AG04450 (cell line): ENCODE measurements around the gene BRWD1. TPM values are rescaled to one million over a fixed set of nuclear protein-coding genes. Genes with fewer than 3 reads are reported as not detected.

Source experiments
- CTCF ChIA-PET: fragments of 300-600, 350-600 bp; formaldehyde crosslinking; extraction: SDS; loops from one replicate; lab custom pipeline; 2022; ENCODE audit warnings: antibody characterized with exemption, inconsistent platforms; lab: Charles Lee
- POLR2A ChIA-PET: fragments of 350-600 bp; formaldehyde crosslinking; extraction: SDS; loops from one replicate; lab custom pipeline; 2021; ENCODE audit warnings: antibody characterized with exemption, inconsistent platforms; lab: Yijun Ruan, JAX
- DNase-seq: peaks from one replicate; pipeline ENCODE4 v3.0.0-alpha.2; 2011; ENCODE audit warnings: low read depth, low spot score
- H3K27ac ChIP-seq: one replicate; pipeline ENCODE4 v1.5.1; 2012; ENCODE audit warnings: low read depth, low read length, control low read depth
- H3K27me3 ChIP-seq: one replicate; pipeline ENCODE4 v1.6.0; 2012; ENCODE audit warnings: low read length; ENCODE audit not compliant: control insufficient read depth, insufficient read depth
- H3K4me3 ChIP-seq: 2 replicates; pipeline ENCODE4 v1.5.1; 2011; ENCODE audit warnings: mild to moderate bottlenecking, low read depth, low read length, control low read depth
- H3K9me3 ChIP-seq: 2 replicates; pipeline ENCODE4 v1.5.1; 2012; ENCODE audit warnings: low read length; ENCODE audit not compliant: control insufficient read depth, insufficient read depth
- CTCF ChIP-seq: IDR thresholded peaks from 2 replicates; pipeline ENCODE4 v1.5.1; 2011; ENCODE audit warnings: low read depth, low read length, control low read depth, inconsistent platforms
- polyA plus RNA-seq: library from polyadenylated mRNA; depleted of rRNA; stranded (reverse); fragments of >200 nt; gene quantifications from 2 replicates; pipeline ENCODE4 v1.2.3, GENCODE V29; 2011

Gene BRWD1
- polyA plus RNA-seq, 1 experiment: 19.7 TPM

- no peak for TF ChIP-seq CTCF
- CTCF ChIA-PET: no interaction called here
- Histone ChIP-seq H3K27me3 (no peaks in the 10 kb centered on the region), H3K9me3 (no peaks in the 10 kb centered on the region), H3K27ac (no peak overlapping the region), H3K4me3 (no peak overlapping the region)
- no peak for DNase-seq
- POLR2A ChIA-PET: no interaction called here
Measured at GRCh38 chr21:39281207-39281606, 32.2 kb downstream of the BRWD1 start.

GRCh38 chr21:39269620-39270019 is 43.8 kb downstream of the BRWD1 start:
- Histone ChIP-seq H3K9me3 (no peaks in the 10 kb centered on the region), H3K4me3 (no peak overlapping the region), H3K27ac (no peak overlapping the region), H3K27me3 (no peaks in the 10 kb centered on the region)
- ChIA-PET CTCF (no interaction called here), POLR2A (no interaction called here)
- no peak for TF ChIP-seq CTCF
- DNase-seq: no peak

GRCh38 chr21:39265603-39266002 is 47.8 kb downstream of the BRWD1 start:
- no peak for TF ChIP-seq CTCF
- no peaks in the 10 kb centered on the region for H3K27me3 ChIP-seq
- ChIA-PET CTCF (interaction anchor here (0.9 kb wide), 1 partner anchor 175 kb away, joined by 3 read pairs; no protein-coding TSS in a partner anchor), POLR2A (no interaction called here)
- no peak overlapping the region for H3K4me3 ChIP-seq
- no peak overlapping the region for H3K27ac ChIP-seq
- no peak for DNase-seq
- no peaks in the 10 kb centered on the region for H3K9me3 ChIP-seq

- POLR2A ChIA-PET: no interaction called here
- Histone ChIP-seq H3K27ac (no peak overlapping the region), H3K4me3 (no peak overlapping the region), H3K27me3 (no peaks in the 10 kb centered on the region), H3K9me3 (no peaks in the 10 kb centered on the region)
- no peak for TF ChIP-seq CTCF
- no peak for DNase-seq
- CTCF ChIA-PET: interaction anchor here (1.5 kb wide), 1 partner anchor 13 kb away, joined by 3 read pairs; no protein-coding TSS in a partner anchor
Measured at GRCh38 chr21:39263372-39263771, 50.1 kb downstream of the BRWD1 start.

- H3K4me3 ChIP-seq: no peak overlapping the region
- TF ChIP-seq CTCF: no peak
- no peak for DNase-seq
- ChIA-PET CTCF (no interaction called here), POLR2A (no interaction called here)
- no peaks in the 10 kb centered on the region for H3K27me3 ChIP-seq
- no peaks in the 10 kb centered on the region for H3K9me3 ChIP-seq
- H3K27ac ChIP-seq: no peak overlapping the region
Measured at GRCh38 chr21:39258207-39258606, 55.2 kb downstream of the BRWD1 start.
